Measurements from ENCODE around the gene OR6M1.

DNA sequence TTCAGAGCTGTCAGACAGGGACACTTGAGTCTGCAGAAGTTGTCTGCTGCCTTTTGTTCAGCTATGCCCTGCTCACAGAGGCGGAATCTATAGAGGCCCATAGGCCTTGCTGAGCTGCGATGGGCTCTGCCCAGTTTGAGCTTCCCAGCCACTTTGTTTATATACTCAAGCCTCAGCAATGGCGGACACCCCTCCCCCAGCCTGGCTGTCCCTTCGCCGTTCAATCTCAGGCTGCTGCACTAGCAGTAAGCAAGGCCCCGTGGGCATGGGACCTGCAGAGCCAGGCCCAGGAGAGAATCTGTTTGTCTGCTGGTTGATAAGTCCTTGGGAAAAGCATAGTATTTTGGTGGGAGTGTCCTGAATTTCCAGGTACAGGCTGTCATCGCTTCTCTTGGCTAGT lies 23.6 kb upstream of the OR6M1 start:
- TF ChIP-seq CTCF (IDR thresholded peaks at IDR 0.05; ENCODE audit: low read depth, low read length, missing input control), result no peak
- no peak for TF ChIP-seq MAX (IDR thresholded peaks at IDR 0.05)
- TF ChIP-seq JUND (IDR thresholded peaks at IDR 0.05), result no peak
- TF ChIP-seq GABPA (IDR thresholded peaks at IDR 0.05 in 1 of 2, conservative IDR thresholded peaks at IDR 0.05 in 1 of 2), result no peak
- TF ChIP-seq RAD21 (IDR thresholded peaks at IDR 0.05), result no peak

Data from liver (tissue), 3 donors.